ENCODE measurements around the gene PRPF19.

DNA sequence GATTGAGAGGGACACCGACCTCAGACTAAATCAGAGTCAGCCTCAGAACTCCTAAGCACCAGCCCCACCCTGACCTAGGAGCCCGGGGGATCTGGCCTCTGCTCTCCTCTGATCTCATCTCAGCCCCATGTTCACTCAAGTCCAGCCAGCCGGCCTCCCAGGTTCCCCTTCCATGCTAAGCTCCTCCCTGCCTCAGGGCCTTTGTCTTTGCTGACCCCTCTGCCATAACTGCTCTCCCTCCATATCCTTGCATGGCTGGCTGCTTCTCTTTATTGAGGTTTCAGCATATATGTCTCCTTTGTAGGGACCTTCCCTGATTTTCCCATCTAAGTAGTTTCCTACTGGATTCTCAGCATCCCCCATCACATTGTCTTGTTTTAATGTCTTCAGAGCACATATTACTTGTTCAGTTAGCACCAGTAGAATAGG, 46.4 kb upstream of the PRPF19 start:
- TF ChIP-seq, protein P1, sequence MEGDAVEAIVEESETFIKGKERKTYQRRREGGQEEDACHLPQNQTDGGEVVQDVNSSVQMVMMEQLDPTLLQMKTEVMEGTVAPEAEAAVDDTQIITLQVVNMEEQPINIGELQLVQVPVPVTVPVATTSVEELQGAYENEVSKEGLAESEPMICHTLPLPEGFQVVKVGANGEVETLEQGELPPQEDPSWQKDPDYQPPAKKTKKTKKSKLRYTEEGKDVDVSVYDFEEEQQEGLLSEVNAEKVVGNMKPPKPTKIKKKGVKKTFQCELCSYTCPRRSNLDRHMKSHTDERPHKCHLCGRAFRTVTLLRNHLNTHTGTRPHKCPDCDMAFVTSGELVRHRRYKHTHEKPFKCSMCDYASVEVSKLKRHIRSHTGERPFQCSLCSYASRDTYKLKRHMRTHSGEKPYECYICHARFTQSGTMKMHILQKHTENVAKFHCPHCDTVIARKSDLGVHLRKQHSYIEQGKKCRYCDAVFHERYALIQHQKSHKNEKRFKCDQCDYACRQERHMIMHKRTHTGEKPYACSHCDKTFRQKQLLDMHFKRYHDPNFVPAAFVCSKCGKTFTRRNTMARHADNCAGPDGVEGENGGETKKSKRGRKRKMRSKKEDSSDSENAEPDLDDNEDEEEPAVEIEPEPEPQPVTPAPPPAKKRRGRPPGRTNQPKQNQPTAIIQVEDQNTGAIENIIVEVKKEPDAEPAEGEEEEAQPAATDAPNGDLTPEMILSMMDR (IDR thresholded peaks at IDR 0.05; ENCODE audit: insufficient read depth, low read length, poor library complexity, severe bottlenecking) = no peak
- no peak for TF ChIP-seq EZH2phosphoT487 (conservative IDR thresholded peaks at IDR 0.05; ENCODE audit: low read length)

All from SU-DHL-6 (cell line).